NCI-H2081 (cell line): ENCODE results near the gene RBM17.
"Not testable (repeated sequence)": the region's sequence is repeated elsewhere in the genome, so short reads cannot be mapped to it uniquely, and the experiment has no call there.

Experiments
- DNase-seq, 2 experiments: peaks; one replicate each; lab custom pipeline; 2025; lab: John Stamatoyannopoulos, UW

RBM17 gene

DNA sequence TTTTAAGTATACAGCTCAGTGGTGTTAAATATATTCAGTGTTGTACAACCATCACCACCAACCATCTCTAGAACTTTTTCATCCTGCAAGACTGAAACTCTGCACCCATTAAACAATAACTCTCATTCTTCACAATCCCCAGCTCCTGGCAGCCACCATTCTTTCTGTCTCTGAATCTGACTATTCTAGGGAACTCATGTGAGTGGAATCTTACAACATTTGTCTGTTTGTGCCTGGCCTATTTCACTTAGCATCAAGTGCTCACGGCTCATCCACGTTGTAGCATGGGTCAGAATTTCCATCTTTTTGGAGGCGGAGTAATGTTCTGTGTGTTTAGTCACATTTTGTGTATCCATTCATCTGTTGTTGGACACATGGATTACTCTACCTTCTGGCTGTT, 73.1 kb downstream of the RBM17 start:
- no peak for DNase-seq

DNA sequence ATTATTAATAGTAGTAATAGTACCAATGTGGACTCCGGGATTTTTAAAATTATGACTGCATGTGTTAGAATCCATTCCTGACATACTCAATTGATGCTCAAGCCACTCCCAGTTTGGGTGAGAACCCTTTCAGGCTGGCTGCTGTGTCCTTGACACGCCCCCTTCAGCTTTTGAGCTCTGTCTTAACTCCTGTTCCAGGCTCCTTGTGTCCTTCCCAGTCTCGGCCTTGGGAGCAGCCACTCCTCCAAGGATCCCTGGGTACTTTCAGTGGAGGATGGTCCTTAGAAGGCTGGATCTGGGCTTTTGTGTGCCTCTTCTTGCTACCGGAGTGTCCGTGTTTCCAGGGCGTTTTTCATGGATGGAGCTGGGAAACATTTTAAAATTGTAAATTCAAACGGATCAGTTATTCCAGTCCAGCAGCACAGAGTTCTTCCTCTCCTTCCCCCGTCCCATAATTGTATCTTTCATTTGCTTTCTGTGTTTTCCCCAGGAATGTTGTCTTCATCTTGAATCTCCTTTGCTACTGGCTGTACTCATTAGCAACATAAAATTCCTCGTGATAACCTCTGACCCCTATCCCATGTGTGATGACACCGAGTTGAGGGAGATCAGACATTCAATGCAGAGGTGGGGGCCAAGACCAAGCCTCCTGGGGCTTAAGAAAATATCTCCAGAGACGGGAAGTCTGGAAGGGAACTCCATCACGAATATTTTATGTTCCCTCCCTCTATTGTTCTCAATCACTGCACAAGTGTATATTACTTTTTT, 73.9 kb downstream of the RBM17 start:
- DNase-seq: no peak

DNA sequence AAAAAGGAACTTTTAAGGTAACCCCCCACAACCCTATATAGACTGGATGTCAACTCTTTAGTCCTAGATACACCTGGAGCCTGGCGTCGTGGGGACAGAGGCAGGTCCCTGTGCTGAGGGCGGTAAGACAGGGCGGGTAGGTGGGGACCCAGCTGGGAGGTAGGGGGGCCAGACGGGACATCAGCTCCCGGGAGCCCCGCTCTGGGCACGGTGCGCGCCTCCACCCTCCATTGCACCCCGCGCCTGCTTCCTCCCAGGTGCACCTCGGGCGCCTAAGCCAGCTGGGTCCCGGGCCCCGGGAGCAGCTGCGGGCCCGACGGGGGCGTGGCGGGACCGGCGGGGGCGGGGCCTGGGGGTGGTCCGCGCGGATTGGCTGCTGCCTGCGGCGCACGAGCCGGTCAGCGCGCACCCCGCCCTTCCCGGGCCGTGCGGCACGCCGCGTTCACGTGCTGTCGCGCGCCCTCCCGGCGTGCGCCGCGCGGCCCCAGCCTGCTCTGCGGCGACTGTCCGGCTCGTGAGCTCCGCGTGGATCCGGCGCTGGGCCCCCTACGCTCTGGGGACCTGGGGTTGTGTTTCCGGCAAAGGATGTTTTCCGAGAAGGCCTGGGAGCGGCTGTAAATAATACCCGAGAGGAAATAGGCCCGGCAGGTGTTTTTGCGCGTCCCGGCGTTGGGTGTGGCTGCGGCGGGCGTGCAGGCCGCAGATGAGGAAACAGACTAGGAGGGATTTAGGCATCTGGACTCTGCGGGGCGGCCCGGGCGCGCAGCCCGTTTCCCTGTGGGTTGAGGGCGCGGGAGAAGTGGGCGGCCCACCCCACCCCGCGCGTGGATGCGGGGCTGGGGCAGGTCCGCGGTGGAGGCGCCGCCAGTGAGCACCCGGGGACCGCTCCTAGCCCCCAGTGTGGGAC, 74.8 kb downstream of the RBM17 start:
- peak; percentile 80 to 89 for DNase-seq

DNA sequence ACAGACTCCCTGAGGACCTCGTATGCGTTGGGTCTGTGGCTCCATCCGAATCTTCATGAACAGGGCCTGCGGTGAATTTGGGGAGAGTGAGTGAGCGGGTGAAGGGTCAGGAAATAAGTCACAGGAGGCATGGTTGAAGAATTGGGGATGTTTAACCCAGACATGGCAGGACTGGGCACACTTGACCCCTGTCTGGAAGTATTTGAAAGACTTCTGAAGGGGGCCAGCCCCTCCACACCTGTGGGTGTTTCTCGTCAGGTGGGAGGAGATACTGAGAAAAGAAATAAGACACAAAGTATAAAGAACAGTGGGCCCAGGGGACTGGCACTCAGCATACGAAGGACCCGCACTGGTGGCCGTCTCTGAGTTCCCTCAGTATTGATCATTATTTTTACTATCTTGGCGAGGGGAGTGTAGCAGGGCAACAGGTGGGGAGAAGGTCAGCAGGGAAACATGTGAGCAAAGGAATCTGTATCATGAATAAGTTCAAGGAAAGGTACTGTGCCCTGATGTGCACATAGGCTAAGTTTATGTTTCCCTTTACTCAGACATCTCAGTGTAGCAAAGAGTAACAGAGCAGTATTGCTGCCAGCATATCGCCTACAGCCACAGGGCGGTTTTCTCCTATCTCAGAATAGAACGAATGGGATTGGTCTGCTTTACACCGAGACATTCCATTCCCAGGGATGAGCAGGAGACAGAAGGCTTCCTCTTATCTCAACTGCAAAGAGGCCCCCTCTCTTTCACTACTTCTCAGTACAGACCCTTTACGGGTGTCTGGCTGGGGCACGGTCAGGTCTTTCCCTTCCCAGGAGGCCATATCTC, 75.6 kb downstream of the RBM17 start:
- DNase-seq: no peak

DNA sequence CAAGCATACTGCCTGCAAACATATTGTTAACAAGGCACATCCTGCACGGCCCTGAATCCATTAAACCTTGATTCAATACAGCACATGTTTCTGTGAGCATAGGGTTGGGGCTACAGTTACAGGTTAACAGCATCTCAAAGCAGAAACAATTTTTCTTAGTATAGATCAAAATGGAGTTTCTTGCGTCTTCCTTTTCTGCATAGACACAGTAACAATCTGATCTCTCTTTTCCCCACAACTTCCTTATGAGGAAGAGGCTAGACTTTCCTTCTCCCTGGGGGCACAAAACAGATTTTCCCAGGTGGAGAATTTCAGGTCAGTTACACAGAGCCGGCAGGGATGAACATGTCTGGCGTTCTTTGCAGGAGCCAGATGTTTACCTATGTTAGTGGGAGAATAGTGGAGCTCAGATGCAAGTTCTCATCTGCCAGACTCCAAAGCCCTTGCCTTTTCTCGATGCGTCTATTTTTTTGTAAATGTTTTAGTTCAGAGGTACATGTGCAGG, 76.4 kb downstream of the RBM17 start:
- no peak for DNase-seq

DNA sequence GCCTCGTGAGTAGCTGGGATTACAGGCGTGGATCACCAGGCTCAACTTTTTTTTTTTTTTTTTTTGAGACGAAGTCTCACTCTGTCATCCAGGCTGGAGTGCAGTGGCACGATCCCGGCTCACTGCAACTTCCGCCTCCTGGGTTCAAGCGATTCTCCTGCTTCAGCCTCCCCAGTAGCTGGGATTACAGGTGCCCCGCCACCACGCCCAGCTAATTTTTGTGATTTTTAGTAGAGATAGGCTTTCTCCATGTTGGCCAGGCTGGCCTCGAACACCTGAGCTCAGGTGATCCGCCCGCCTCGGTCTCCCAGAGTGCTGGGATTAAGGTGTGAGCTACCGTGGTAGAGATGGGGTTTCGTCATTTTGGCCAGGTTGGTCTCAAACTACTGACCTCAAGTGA, 77.1 kb downstream of the RBM17 start:
- not testable (repeated sequence) for DNase-seq
